ENCODE results near the gene CCSER1. TPM values are rescaled to one million over a fixed set of nuclear protein-coding genes. Genes with fewer than 3 reads are reported as not detected.
"Not testable (repeated sequence)": the region's sequence is repeated elsewhere in the genome, so short reads cannot be mapped to it uniquely, and the experiment has no call there.

CCSER1 gene
- total and polyA plus RNA-seq, 9 donors: 0.21 to 8.3 (median 3.2) TPM

DNA sequence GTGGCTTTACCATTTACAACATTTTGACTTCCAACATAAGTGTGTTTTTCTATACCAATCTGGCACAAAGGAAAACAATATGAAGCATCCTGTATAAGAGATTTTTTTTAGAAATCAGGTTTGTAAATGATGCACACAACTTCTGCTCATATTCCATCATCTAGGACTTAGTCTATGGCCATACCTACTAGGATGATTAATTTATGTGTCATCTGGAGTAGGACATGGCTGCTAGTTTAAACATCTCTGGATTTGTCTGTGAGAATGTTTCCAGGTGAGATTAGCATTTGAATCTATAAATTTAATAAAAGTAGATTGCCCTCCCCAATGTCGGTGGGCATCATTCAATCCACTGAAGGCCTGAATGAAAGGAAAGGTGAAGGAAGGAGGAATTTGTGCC is 1493.8 kb downstream of the CCSER1 start:
- intact Hi-C loops (cut with DNase I): no loop called here
- no peak for TF ChIP-seq EP300 (IDR thresholded peaks at IDR 0.05)
- no peak for TF ChIP-seq POLR2A (IDR thresholded peaks at IDR 0.05)
- TF ChIP-seq, protein P1, sequence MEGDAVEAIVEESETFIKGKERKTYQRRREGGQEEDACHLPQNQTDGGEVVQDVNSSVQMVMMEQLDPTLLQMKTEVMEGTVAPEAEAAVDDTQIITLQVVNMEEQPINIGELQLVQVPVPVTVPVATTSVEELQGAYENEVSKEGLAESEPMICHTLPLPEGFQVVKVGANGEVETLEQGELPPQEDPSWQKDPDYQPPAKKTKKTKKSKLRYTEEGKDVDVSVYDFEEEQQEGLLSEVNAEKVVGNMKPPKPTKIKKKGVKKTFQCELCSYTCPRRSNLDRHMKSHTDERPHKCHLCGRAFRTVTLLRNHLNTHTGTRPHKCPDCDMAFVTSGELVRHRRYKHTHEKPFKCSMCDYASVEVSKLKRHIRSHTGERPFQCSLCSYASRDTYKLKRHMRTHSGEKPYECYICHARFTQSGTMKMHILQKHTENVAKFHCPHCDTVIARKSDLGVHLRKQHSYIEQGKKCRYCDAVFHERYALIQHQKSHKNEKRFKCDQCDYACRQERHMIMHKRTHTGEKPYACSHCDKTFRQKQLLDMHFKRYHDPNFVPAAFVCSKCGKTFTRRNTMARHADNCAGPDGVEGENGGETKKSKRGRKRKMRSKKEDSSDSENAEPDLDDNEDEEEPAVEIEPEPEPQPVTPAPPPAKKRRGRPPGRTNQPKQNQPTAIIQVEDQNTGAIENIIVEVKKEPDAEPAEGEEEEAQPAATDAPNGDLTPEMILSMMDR (IDR thresholded peaks at IDR 0.05): no peak
- Histone ChIP-seq H3K27me3 (no peaks in the 10 kb centered on the region), H3K4me1 (ENCODE audit: insufficient read depth) (no peaks in the 10 kb centered on the region), H3K4me3 (no peak overlapping the region), H3K9me3 (no peaks in the 10 kb centered on the region), H3K27ac (no peak overlapping the region), H3K36me3 (no peaks in the 10 kb centered on the region)
- WGBS, 3 donors: 97 to 98% (median 97%) methylated on average over 1 of the region's 1 CpG
- DNase-seq: no peak

DNA sequence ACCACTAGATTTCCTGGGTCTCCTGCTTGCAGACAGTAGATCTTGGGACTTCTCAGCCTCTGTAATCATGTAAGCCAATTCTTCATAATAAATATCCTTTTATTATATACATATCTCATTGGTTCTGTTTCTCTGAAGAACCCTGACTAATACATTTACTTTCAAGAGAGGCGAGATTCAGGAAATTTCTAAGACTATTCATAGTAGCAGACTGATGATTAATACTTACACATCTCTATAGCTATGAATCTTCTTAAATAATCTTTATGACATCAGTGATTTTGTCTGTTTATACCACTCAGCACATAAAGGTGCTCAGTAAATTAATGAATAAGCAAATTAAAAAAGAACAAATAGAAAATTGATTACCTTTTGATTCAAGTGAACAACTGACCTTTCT is 1494.3 kb downstream of the CCSER1 start:
- no peaks in the 10 kb centered on the region for H3K27me3 ChIP-seq
- H3K36me3 ChIP-seq: no peaks in the 10 kb centered on the region
- H3K27ac ChIP-seq: no peak overlapping the region
- H3K4me3 ChIP-seq: no peak overlapping the region
- intact Hi-C loops (cut with DNase I): no loop called here
- H3K4me1 ChIP-seq (ENCODE audit: insufficient read depth): no peaks in the 10 kb centered on the region
- TF ChIP-seq, protein P1 (IDR thresholded peaks at IDR 0.05): no peak
- TF ChIP-seq POLR2A (IDR thresholded peaks at IDR 0.05) (no peak), EP300 (IDR thresholded peaks at IDR 0.05) (no peak)
- no peaks in the 10 kb centered on the region for H3K9me3 ChIP-seq
- no peak for DNase-seq
- 85 to 88% (median 88%) methylated on average over 1 of the region's 1 CpG for WGBS, 3 donors

DNA sequence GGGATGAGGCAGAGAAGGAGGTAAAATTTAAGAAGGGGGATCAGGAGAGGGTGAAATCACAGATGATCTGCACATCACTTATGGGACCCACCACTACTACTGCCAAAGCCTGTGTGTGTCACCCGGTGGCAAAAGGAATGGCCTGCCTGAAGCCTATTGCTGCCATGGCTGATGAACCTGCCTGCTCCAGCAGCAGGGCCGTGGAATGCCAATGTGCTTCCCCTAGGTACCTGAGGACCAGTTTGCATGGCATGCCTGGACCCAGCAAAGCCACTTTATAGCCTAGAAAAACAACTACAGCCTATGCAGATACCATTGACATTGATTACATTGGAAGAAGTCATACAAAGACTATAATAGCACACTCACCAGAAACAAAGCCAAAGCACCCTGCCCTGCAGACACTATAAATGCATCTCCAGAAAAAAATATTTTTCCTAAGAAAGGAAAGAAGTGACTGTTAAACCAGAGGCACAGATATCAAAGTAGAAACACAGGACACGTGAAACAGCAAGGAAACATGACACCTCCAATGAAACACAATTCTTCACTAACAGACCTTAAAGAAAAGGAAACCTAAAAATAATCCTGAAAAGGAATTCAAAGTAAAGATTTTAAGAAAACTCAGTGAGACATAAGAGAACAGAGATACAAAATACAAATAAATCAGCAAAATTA is 1495.9 kb downstream of the CCSER1 start:
- Histone ChIP-seq H3K4me1 (ENCODE audit: insufficient read depth) (no peaks in the 10 kb centered on the region), H3K36me3 (no peaks in the 10 kb centered on the region), H3K27ac (no peak overlapping the region), H3K9me3 (no peaks in the 10 kb centered on the region), H3K27me3 (no peaks in the 10 kb centered on the region), H3K4me3 (no peak overlapping the region)
- intact Hi-C loops (cut with DNase I): no loop called here
- 67 to 76% (median 69%) methylated on average over 3 of the region's 3 CpGs for WGBS, 3 donors
- no peak for DNase-seq
- TF ChIP-seq EP300 (IDR thresholded peaks at IDR 0.05) (no peak), POLR2A (IDR thresholded peaks at IDR 0.05) (no peak)
- TF ChIP-seq, protein P1 (IDR thresholded peaks at IDR 0.05): no peak

DNA sequence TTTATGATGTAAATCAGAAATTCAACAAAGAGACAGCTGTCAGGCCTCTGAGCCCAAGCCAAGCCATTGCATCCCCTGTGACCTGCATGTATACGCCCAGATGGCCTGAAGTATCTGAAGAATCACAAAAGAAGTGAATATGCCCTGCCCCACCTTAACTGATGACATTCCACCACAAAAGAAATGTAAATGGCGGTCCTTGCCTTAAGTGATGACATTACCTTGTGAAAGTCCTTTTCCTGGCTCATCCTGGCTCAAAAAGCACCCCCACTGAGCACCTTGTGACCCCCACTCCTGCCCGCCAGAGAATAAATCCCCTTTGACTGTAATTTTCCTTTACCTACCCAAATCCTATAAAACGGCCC is 1496.4 kb downstream of the CCSER1 start:
- H3K27me3 ChIP-seq; DNase-seq; intact Hi-C loops (cut with DNase I); H3K4me1 ChIP-seq (ENCODE audit: insufficient read depth); H3K36me3 ChIP-seq; H3K4me3 ChIP-seq; H3K9me3 ChIP-seq; H3K27ac ChIP-seq: not testable (repeated sequence)
- 86 to 94% (median 92%) methylated on average over 4 of the region's 4 CpGs for WGBS, 3 donors

DNA sequence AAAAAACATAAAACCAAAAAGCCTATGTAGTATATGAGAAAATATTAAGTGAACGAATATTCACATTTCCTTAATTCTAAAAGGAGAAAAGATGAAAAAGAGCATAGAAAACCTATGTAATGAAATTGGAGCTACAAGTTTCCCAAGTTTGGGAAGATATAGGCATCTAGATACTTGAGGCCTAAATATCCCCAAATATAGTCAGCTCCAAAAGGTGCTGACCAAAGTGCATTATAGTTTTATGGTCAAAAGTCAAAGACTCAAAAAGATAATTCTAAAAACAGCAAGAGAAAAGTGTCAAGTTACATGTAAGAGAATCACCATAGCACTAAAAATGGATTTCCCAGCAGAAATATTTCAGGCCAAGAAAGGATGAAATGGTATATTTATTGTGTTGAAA is 1502.9 kb downstream of the CCSER1 start:
- 45 to 92% (median 48%) methylated on average over 1 of the region's 1 CpG for WGBS, 3 donors
- H3K36me3 ChIP-seq: no peaks in the 10 kb centered on the region
- no peak overlapping the region for H3K27ac ChIP-seq
- H3K9me3 ChIP-seq: no peaks in the 10 kb centered on the region
- TF ChIP-seq POLR2A (IDR thresholded peaks at IDR 0.05): no peak
- TF ChIP-seq, protein P1 (IDR thresholded peaks at IDR 0.05): no peak
- TF ChIP-seq EP300 (IDR thresholded peaks at IDR 0.05): no peak
- no peak for DNase-seq
- intact Hi-C loops (cut with DNase I): no loop called here
- H3K4me1 ChIP-seq (ENCODE audit: insufficient read depth): no peaks in the 10 kb centered on the region
- H3K27me3 ChIP-seq: no peaks in the 10 kb centered on the region
- no peak overlapping the region for H3K4me3 ChIP-seq
